Right renal cortex interstitium (tissue), 3 donors: Measurements from ENCODE around the gene APOLD1. TPM values are rescaled to one million over a fixed set of nuclear protein-coding genes. Genes with fewer than 3 reads are reported as not detected.
"Not testable (repeated sequence)": the region's sequence is repeated elsewhere in the genome, so short reads cannot be mapped to it uniquely, and the experiment has no call there.

Experiments used
- DNase-seq, 3 donors: peaks; one replicate each; pipeline ENCODE4 v3.0.0-alpha.2; 2013; ENCODE audit warnings: low read depth in 3 of 3, low spot score in 2 of 3
- polyA plus RNA-seq, 3 donors: library from polyadenylated mRNA; unstranded; fragments of 120-200 nt; gene quantifications; one replicate each; pipeline ENCODE4 v1.2.1, GENCODE V29; 2013; ENCODE audit not compliant: insufficient read length in 3 of 3

The APOLD1 gene, protein sequence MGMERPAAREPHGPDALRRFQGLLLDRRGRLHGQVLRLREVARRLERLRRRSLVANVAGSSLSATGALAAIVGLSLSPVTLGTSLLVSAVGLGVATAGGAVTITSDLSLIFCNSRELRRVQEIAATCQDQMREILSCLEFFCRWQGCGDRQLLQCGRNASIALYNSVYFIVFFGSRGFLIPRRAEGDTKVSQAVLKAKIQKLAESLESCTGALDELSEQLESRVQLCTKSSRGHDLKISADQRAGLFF
- polyA plus RNA-seq, result 10 to 100 TPM in 1 of 3 donors, 1 to 10 TPM in 2; 7.5 to 11.3 (median 8.9) TPM

DNA sequence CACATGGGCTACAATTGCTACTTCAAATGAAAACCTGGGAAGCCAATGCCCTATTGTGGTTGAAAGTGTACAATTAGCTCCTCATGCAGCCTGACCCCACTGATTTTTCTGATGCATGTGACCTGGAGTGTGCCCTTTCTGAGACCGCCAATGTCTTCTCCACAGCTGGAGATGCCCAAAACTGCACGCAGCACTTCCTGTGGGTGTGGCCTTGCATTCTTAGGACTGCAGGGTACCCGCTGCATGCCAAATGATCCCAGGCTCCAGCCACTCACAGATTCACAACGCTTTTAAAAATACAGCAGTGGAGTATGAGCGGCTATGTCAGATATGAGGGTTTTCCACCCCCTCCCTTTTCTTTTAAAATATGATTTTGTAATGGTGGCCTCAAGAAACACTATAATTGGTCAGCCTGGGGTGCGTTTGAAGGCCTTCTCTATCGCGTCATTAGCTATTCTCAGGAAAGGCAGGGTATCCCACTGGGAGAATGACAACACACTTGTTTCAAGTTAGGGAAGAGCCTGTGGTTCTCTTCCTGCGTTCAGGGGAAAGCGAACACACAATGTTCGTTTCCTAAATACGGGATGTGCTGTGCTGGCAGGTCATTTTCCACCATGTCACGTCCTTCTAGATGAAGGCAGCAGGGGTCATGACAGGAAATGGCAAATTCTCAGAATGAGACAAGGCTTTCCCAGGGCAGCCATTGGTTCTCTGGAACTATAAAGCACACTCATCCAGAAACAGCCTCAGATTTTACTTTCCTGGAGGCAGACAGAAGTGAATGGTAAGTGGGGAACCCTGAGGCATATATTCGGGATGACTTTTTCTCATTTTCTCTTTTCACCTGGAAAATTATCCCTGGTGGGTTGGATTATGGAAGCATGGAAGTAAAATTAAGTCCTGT is at the start of gene APOLD1:
Gene APOLD1, plus strand, starts transcription at position 749 of the 904 bp plus-strand sequence. Its CDS starts 33 bp downstream, at position 782.
- DNase-seq, result no peak

DNA sequence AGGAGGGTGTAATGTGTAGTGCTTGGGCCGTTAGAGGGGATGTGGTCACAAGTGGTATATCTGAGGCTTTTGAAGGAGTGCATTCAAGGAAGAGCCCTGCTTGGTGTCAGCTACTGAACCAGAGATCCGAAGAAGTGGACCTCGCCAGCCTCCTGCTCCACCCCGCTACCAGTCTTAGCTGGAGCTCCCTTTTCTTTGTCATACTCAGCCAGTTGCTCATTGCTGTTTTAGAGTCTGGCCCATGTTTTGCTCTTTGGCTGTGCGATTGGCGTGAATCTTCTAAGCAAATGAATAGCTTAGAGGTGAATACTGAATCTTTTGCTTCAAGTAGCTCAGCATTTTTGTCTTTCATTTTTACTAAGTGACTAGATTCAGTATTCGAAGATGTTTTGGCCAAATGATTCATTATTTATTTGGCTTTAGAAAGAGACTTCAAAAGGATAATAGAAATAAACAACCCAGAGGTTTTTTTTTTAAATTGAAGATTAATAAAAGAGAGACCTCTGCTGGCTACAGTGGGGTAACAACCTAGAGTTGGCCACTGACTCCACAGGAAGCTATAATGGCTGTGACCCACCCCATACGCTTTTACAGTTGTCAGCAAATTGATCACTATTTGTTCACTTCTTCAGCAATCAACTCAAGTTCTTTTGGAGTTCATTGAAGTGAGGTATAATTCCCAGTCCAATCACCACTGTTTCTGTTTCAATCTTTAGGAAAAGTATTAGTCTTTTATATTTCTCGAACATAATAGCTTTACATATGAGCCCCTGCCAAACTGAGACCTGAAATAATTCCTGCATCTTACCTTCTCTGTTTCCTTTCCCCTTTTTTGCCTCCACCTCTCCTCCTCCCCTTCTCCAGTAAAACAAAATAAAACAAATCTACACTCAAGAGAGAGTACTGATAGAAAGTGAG is 48.4 kb upstream of the APOLD1 start:
- no peak for DNase-seq

DNA sequence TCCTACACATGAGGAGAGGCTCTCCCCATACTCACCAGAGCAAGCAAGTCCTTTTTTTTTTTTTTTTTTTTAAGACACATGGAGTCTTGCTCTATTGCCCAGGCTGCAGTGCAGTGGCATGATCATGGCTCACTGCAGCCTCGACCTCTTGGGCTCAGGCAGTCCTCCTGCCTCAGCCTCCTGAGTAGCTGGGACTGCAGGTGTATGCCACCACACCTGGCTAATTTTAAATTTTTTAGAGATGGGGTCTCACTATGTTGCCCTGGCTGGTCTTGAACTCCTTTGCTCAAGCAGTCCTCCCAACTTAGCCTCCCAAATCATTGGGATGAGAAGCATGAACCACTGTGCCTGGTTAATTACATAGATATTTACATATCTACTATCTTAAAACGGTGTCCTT is 47.3 kb upstream of the APOLD1 start:
- DNase-seq, result not testable (repeated sequence)

DNA sequence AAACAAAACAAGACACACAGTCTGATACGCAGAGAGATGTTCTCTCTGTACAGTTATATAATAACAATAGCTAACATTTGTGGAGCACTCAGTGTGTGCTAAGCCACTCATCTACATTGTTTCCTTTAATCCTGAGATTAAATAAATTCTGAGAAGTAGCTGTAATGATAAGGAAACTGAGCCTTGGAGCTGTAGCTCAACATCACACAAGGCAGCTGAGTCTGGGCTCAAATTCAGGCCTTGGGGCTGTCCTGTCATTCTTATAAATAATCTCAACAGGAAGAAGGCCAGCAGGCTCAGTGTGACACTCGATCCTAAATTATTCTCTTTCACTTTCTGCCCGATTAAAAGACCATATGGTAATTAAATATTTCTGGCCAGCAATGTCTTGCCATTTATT is 43.8 kb upstream of the APOLD1 start:
- no peak for DNase-seq

DNA sequence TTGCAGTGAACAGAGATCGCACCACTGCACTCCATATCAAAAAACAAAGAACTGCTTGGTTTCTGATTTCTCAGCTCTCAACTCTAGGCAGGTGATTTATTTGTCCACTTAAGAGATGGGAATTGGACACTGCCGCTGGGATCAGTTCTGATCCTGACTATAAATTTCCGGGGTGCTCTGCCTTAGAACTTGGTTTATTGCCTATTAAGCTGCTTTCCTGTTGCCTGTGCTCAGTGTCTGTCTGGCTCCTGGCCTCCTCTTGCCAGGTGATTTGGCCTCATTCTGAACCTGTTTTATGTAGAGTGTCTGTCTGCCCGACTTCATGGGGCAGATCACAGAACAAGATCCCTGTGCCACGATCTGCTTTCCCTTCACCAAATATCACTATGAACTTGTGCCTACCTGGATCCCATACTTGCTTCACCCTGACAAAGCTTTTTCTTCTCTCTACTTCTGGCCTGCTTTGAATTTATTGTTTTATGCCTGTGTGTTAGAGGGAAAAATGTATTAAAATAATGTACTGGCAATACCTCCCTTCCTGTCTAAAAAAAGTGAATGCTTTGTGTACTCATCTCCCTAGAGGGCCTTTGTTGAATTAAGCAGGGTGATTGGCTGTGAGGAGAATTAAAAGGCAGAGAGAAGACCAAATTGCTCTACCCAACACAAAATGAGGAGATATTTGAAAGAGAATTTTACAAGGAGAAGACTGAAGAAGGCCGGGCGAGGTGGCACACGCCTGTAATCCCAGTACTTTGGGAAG is 40.7 kb upstream of the APOLD1 start:
- DNase-seq, result no peak

DNA sequence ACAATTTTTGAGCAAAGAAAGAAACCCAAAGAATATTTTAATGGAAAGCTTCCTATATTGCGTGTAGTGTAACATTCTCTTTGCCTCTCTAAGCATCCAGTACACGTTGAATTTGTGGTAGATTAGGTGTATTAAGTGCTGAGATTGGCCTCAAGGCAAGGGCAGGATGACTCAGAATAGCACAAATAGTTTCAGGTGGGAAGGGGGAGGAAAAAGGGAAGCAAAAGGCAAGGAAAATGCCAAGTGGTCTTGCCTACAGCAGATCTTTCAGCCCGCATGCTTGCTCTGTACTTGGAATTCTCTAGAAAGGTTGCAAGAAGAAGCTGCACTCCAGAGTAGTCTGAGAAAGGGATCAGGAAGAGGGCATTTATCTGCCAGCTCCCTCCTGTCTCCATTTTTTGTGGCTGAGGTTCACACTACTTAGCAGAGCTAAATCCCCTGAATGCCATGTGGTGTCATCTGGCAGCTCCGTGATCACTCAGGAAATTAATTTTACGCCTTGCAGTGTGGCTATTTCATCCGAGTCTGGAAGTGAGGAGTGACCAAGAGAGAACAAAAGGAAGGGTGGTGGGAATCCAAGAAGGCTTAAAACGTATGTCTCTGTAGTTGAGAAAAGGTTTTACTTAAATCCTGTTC is 39.8 kb upstream of the APOLD1 start:
- DNase-seq, result no peak

DNA sequence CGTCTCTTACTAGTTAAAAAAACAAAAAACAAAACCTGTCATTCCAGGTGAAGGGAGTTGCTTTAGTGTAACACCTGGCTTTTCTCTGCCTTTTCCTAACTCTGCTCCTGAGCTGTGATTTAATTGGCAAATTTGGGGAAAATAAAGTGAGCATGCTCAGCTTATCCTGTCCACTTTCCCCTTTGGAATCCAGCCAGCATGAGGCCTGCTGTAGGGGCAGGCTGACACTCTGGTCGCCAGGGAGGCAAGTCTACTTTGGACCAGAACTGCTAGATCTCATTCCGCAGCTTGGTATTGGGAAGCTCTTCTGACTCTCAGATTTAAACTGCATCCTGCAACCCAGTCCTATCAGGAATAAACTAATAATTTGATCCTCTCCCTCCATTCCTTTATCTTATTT is 38.2 kb upstream of the APOLD1 start:
- no peak for DNase-seq

DNA sequence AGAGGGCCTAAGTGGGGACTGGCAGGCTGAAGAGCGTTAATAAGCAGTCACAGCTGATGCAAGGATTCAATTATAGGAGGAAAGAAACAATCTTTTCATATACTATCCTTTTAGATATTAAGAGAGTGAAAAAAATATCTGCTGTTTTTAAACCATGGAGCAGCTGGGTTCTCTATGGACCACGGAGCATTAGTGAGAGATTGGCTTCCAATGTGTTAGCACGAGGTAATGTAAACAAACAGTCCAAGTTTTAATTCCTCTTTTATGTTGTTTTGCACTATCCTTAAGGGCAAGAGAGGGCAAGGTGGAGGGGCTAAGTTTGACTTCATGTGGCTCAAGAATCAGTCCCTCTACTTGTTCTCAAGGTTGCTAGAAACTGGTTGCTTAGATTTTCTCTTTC is 37.4 kb upstream of the APOLD1 start:
- no peak for DNase-seq

DNA sequence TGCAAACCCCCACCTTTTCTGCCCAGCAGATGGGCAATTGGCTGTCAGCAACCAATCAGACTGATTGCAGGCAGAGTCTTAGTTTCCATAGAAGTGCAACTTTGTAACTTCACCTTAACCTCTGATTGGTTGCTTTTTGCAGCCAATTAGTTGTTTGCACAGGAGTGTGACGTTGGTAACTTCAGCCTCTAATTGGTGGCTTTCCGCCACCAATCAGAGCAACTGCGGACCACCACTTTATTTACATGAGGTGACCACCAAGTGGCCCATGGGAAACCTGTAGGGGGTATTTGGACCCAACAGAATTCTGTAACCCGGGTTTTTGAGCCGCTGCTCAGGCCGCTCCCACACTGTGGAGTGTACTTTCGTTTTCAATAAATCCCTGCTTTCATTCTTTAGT is 36.0 kb upstream of the APOLD1 start:
- no peak for DNase-seq

DNA sequence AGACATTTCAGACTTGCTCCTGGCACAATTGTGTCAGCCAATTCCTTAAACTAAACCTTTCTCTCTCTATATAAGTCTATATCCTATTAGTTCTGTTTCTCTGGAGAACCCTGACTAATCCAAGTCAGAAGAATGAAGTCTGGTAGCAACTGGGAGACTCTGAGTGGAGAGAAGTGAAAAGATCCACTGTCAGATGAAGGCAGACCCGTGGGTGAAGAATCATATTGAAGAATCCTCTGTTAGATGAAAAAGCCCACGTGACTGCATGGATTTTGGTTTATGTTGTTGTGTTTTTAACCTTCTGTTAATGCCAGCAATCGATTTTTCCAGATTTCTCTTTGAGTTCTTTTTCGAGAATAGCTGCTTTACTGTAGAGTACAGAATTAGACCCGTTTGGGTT is 29.5 kb upstream of the APOLD1 start:
- DNase-seq, result no peak

DNA sequence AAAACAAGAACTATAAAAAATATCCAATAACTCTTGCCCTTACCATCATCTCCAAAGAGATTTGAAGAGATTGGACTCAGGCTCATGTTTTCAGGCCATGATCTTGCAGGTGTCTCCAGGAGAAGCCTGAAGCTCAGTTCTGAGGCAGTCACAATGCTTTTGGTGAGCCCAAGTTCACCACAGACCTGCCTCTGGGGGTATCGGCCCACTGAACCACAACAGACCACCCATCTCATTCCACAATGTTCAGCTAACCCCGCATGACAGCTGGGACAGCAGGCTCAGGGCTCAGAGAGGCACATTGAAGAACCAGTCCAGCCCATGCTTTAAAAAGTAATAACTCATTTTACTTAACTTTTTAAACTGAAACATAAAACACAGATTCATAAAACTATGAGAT is 28.3 kb upstream of the APOLD1 start:
- no peak for DNase-seq

DNA sequence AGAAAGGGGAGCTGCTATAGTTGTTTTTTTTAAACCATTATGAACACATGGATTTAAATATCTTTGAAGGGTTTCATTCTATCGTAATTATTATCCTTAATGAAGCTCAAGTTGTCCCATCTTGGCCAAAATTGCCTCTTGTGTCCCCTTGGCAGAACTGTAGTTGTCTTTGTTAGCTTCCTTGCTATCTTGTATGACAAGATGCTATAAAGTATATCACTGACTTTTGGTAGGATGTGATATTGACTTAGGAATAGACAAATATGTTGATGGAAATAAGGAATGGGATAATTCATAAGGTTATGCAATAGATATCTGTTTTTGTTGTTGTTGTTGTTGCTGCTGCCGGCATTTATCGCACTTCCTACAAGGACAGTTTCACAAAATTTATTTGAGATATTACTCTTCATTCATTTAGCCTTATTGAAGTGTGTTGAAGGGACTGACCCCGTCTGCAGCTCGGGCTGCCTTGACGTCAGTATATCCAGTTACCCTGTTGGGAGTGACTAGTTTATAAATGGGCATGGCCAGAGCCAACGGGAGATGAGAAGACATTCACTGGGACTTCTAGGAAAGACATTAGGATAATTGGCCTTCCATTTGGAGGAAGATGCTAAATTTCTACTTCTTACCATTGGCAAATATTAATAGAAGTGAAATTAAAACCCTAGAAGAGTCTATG is 26.1 kb upstream of the APOLD1 start:
- no peak for DNase-seq

DNA sequence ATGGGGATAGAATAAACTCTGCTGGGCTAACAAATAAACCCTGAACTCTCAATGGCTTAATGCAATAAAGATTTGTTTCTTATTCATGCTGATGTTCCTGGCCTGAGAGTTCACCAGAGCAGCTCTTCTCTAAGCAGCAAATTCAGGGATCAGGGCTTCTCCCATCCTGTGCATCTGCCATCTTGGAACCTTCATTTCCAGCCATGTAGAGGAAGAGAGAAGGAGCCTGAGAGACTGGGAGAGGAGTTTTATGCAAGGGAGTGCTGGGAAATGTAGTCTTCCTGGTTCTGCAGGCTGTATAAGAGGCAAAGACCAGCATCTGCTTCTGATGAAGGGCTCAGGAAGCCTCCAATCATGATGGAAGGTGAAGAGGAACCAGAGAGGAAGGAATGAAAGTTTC is 20.6 kb upstream of the APOLD1 start:
- no peak for DNase-seq

DNA sequence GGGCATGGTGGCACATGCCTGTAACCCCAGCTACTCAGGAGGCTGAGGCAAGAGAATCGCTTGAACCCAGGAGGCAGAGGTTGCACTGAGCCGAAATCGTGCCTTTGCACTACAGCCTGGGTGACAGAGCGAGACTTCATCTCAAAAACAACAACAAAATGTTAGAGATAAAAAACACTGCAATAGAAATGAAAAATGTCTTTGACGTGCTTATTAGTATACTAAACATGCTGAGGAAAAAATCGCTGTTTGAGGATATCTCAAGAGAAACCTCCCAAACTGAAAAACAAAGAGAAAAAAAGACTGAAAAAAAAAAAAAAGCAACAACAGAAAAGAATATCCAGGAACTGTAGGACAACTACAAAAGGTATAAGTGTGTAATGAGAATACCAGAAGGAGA is 15.2 kb upstream of the APOLD1 start:
- no peak for DNase-seq

DNA sequence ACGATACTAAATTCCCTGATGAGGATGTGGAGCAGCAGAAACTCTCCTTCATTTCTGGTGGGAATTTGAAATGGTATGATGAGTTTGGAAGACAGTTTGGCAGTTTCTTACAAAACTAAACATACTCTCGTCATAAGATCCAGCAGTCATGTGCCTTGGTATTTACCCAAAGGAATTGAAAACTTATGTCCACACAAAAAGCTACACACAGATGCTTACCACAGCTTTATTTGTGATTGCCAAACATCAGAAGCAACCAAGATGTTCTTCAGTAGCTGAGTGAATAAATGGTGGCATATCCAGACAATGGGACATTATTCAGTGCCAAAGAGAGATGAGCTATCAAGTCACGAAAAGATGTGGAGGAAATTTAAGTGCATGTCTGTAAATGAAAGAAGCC is 10.7 kb upstream of the APOLD1 start:
- DNase-seq, result no peak

DNA sequence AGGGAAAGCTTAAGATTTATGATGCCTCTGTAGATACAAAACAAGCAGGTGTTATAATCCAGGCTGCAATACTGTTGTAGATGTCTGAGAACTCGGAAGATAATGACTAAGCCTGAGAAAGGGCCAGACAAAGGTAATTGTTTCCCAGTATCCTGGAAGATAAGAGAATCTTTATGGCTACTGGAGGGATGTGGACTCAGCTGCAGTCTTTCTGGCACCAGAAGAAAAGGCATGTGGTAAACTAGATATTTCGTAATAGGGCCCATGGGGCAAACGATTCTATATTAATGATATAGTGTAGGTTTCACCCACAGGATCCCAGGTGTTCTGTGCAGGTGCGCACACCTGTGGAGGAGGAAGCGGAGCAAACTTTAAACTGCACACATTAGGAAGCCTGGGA is 9.2 kb upstream of the APOLD1 start:
- DNase-seq, result no peak

DNA sequence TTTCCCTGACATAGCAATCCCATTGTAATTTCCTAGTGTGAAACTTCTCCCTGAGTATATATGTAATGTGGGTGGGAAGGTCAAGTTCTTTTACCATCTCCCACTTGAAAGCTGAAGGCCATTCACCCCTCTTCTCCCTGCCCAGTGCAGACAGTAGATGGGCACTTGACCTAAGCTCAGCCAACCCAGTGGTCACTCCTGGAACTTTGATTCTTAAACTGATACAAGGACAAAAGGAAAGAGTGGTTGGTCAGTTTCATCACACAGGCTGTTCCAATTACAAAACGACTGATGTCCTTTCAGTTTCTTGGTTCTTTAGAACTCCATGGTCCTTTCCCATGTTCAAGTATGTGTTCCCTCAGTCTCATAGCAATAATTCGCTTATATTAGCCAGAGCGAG is 8.4 kb upstream of the APOLD1 start:
- no peak for DNase-seq

DNA sequence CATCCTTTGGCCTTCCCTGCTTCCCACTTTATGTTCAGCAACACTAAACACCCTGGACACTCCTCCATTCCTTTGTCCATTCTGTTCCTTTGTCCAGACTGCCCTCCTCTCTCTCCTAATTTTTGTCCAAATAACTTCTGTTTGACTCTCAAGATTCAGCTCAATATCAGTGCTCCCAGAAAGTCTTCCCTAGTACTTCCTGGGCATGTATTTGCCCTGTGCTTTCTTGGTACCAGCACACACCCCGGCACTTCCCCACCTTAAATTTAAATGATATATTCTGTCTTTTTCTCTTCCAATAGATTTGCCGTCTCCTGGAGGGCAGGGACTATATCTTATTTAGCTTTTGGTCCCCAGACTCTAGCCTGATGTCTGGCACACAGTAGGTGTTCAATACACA is 6.5 kb upstream of the APOLD1 start:
- DNase-seq, result no peak

DNA sequence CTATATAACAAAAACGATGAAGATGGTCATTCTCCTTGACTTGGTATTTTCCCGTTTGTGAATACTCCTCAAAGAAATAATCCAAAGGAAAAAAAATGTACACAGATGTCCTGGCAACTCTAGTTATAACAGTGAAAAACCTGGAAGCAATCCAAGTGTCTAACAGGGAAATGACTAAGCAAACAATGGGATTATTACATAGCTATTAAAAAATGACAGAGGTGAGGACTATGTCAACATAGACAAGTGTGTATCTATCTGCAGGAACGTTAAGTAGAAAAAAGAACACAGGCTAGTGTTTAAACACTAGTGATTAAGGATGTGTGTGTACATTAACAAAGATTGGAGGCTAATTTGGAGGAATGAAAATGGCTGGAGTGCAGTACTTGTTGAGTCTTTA is 5.9 kb upstream of the APOLD1 start:
- DNase-seq, result no peak
